COLO829 (cell line): ENCODE results near the gene SLC22A2.

Source experiments
- DNase-seq: peaks from one replicate; pipeline ENCODE4 v3.0.0; 2012; ENCODE audit warnings: low spot score

The SLC22A2 gene

DNA sequence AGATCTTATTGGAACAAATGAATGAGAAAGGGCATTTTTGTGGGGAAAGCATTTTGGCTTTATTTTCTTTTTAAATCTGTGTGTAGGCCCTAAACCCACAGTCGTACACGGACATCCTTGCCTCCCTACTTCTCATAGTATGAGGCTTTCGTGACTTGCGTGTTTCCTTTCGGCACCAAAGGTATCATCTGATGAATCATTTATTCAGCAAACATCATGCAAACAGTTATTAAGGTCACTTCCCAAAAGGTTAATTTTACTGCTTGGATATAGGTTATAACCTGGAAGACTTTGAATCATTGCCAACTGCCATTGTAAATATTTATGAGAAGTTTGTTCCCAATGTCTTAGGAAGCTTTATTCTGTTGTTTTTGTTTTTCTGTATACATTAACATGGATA lies 15.1 kb upstream of the SLC22A2 start:
- no peak for DNase-seq

DNA sequence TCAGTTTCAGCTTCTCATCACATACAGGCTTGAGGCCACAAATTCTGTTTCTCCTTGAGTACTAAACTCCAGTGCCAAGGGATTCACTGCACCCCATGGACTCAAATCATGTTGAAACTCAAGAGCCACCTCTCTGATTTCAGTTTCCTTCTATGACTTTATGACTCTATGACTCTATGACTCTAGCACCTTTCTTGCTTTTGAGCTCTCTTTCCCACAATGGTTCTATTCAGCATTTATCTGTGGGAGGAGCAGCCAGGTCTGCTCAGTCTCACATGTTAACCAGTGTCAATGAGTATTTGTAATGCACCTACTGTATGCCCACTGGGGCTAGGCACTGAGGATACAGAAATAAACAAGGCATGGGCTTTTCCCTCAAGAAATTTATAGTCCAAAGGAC lies 14.6 kb upstream of the SLC22A2 start:
- DNase-seq: no peak

DNA sequence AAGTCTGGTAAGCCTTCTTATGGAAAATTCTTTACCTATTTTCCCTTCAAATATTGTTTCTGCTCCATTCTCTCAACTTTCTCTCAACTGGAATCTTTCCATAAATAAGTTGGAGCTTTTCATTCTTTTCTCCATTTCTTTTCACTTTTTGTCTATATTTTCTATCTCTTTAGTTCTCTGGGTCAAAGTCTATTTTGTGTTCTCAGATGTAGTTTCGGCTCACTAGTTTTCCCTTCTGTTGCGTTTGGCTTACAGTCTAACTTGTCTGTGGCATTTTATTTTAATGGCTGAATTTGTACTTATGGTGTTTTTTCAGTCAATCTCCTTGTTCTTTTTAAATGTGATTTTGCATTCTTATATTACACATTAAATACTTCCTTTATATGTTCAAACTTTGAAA lies 14.1 kb upstream of the SLC22A2 start:
- no peak for DNase-seq

DNA sequence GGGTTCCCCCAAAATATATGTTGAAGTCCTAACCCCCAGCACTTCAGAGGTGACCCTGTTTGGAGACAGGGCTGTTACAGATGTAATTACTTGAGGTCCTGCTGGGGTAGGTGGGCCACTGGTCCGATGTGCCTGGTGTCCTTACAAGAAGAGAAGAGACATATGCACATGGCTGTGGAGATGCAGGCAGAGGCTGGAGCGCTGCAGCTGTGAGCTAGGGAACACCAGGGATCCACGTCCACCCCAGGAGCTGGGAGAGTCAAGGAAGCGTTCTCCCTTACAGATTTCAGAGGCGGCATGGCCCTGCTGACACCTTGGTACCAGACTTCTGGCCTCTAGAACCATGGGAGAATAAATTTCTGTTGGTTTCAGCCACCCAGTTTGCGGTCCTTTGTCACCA lies 11.7 kb upstream of the SLC22A2 start:
- no peak for DNase-seq

DNA sequence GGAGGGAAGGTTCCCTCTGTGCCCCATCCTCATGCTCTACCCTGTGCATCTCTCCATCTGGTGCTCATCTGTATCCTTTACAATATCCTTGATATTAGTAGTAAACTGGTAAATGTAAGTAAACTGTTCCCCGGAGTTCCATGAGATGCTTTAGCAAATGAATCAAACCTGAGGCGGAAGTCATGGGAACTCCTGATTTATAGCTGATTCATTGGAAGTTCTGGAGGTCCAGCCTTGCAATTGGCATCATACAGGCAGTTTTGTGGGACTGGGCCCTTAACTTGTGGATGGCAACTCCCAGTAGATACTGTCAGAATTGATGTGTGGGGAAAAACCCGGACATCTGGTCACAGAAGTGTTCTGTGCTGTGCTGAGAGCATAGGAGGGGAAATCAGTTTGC lies 11.2 kb upstream of the SLC22A2 start:
- DNase-seq: no peak

DNA sequence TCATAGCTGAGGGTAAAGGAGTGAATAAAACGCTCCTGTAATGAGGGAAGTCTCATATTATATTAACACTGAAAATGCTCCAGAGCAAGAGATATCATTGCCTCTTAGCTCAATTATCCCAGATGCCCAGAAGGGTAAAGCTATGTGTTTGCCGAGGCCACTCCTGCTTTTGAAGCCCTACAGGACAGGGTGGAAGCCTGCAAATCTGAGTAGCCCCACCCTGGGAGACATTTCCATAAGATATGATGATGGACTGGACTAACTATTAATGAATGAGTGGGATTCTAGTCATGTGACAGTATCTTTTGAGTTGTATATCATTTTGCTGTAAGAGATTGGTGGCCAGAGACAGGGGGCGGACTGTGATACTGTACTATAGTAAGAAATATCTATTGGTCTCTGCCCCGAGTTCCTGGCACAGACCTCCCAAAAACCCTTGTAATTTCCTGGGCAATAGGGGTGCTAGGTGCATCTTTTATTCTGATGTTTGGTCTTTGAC lies 10.5 kb upstream of the SLC22A2 start:
- no peak for DNase-seq

DNA sequence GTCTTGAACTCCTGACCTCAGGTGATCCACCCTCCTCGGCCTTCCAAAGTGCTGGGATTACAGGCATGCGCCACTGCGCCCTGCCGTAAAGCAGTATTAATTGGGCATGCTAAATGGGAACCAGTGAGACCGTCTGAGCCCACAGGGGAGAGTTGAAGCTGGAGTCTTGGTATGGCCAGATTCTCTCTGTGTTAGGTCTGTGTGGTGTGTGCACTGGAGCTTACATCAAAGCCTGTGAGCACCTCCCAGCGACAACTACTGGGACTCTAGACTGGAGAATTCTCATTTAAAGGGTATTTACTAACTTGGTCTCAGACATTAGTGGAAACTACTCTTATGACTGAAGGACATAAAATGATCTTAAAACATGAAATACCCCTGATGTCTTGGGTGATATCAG lies 8.5 kb upstream of the SLC22A2 start:
- DNase-seq: no peak

DNA sequence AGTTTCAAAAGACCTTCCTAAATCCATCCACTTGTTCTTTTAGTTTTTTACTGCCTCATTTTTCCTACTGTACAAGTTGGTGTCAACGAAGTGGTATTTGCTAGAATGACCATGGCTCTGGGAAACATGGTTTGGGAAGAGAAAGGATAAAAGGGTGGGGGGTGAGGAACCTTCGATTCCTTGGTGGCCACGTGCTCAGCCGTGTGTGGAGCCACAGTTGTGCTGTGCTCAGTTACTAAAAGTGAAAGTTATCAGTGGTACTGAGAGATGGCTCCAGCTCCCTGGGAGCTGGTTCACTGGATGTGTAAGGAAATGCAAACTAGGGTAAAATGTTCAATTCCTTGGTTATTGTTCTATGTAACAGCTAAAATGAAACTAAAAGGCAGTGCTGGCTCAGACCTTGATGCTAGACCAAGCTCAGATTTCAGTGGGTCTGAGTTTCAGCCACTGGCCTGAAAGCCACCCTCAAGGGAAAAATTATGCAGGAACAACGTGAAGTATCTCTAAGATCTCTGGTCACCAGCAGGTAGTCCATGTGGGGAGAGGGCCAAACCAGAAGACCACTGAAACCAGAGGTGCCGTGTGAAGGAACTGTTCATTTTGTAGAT lies 7.4 kb upstream of the SLC22A2 start:
- DNase-seq: no peak

DNA sequence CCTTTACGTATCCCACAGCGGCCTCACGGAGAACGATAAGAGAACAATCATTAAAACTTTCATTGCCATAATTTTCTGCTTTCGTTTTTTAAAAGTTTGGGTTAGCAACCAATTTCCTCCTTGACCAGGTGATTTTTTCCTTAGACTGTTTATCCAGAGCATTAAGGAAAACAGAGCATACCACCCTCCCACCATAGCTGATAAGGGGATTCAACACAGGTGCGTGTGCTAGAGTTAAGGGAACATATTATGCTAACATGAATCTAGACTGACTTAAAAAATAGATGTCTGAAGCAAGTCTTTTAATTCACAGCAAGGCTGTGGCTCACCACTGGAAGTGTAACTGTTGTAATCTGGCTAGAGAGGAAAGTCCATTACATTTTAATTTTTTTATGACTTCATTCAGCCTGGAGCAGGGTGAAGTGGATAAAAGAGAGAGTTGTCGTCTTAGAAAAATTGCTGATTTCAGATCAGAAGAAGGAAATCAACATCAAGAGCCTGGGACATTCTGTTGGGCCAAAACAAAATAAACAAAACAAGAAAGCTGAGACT lies 5.5 kb upstream of the SLC22A2 start:
- DNase-seq: no peak

DNA sequence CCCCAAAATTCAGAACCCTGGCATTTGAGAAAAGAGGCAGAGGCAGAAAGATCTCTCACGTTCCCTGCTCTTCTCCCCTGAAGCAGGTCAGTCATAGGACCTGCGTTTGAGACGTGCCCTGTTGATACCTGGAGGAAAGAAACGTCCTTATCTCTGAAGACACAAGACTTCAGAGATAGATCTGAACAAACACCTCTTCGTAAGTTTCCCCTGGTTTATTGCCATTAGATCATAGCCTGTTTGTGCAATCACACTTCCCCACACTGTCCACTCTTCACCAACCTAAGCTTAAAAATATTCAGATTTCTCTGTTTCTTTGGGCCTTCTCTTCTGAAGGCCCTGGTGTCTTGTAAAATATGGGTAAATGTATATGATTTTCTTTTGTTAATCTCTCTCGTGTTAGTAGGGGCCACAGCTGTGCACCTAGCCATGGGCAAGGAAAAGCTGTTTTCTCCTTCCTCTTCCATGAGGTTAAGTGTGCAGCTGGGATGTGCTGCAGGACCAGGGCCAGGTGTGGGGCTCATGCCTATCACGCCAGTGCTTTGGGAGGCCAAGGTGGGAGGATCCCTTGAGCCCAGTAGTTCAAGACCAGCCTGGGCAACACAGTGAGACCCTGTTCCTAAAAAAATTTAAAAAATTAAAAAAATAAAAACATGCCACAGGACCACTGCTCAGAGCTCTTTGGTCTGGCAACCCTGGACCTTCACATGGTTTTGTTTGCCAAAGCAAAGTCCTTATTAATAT lies 4.7 kb upstream of the SLC22A2 start:
- no peak for DNase-seq

DNA sequence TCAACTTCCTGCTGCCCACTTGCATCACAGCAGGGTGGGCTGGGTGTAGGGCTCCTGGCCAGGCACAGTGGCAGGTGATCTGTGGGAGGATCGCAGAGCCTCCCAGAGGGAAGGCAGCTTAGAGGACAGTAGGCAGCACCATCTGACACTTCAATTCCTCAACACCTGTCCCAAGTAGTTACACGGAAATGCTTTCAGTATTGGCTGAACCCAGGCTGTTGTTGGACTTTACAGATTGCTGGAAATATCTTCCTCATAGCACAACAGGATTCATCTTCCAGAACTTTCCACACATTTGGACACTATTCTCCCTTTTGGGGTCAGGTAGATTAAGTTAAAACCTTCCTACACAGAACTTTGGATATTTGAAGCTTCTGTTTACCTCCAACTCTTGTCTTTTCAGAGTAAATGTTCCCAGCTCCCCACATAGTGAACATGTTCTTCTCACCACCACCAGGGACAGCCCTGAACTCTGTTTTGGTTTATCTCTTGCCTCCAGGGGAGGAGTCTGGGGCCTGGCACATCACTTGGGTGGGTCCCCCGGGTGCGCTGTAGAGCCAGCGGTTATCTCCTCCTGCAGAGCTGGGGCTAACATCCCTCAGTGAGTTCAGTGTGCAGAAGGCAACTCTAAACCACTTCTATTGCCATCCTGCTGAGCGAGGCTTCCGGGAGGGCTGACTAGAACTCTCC lies 3.5 kb upstream of the SLC22A2 start:
- no peak for DNase-seq

DNA sequence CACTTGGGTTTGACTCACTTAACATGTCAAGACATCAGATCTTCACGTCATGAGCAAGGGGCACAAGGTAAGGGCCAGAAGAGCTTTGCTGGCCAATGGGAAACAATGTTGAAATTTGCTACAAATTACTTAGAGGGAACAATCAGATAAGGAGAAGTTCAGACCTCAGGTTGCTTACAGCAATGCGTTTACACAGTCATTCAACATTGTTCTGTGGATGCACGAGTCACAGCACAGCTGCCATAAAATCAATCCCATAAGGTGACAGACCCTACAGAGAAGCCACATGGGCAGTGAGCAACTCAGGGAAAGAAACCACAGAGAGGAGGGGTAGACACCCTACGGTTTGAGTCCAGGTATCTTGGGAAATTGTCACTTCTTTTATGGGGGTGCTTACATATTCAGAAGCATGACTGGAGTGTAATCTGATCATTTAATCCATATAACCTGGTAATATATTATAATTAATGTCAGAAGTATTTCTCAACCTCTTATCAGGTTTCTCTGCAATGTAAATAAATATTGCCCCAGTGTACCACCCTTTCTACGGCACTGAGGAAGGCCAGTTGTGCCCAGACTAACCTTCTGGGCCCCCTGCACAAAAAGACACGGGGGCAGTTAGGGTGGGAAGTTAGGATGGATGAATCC lies 2.3 kb upstream of the SLC22A2 start:
- DNase-seq: no peak

DNA sequence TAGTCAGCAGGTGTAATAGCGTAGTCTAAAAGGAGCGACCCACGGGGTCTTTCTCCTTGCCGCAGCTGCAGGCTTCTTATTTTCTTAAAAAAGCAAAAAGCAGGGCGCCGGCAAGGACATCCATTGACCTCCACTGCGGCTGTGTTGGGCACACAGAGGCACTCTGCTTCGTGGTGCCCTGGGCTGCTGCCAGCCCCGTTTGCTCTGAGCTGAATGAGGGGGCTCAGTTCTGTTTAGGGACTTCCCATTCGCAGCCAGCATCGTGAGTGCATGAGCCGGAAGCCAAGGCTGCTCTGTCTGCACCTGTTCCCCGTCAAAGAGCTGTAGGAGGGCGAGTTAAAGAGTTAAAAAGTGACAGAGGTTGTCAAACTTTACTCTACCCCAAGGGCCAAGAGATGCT lies 1.7 kb upstream of the SLC22A2 start:
- DNase-seq: no peak

DNA sequence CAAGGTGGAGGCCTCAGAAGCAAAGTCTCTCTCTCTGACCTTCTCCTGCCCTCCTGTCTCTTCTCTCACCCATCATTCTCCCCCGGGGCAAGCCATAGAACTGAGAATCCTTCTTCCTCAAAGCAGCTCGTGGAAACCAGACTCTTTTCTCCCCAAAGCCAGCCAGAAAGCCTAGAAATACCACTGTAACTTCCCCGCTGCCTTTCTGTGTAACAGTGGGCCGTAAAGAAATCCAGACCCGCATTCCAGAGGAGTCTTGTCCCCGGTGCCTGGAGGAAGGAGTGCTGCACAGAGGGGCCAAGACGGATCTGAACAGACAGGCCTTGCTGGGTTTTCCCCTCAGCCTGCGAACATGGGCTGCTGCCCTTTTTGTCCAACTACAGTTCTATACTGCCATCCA lies 977 bp upstream of the SLC22A2 start:
- DNase-seq: no peak

DNA sequence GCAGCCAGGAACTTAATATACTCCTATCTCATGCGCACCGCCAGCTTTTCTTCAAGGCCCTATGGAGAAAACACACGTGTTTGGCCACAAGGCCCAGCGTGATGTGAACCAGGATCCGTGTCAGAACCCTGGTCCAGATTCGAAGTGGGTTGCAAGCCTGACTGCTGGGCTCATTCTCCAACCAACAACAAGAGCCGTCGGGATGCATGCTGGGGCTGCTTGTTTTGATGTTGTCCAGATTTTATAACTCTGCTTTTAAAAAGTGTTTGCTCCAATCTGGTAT lies 463 bp upstream of the SLC22A2 start:
- DNase-seq: no peak

DNA sequence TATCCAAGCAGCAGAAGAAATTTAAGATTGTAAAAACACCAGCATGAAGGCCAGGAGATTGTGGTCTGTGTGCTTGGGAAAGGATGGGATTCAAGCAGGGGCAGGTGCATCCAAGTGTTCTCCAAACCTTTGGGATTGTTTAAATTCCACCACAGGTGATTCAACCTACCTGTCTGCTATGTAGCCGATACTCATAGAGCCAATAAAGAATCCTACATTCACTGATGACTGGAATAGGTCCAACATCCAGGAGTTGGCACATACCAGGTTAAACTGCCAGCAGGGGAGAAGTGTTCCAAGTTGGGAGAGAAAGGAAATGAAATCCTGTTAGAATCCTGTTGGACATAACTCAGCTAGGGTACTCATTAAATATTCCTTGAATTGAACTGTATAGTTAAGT lies 2.2 kb downstream of the SLC22A2 start:
- no peak for DNase-seq

DNA sequence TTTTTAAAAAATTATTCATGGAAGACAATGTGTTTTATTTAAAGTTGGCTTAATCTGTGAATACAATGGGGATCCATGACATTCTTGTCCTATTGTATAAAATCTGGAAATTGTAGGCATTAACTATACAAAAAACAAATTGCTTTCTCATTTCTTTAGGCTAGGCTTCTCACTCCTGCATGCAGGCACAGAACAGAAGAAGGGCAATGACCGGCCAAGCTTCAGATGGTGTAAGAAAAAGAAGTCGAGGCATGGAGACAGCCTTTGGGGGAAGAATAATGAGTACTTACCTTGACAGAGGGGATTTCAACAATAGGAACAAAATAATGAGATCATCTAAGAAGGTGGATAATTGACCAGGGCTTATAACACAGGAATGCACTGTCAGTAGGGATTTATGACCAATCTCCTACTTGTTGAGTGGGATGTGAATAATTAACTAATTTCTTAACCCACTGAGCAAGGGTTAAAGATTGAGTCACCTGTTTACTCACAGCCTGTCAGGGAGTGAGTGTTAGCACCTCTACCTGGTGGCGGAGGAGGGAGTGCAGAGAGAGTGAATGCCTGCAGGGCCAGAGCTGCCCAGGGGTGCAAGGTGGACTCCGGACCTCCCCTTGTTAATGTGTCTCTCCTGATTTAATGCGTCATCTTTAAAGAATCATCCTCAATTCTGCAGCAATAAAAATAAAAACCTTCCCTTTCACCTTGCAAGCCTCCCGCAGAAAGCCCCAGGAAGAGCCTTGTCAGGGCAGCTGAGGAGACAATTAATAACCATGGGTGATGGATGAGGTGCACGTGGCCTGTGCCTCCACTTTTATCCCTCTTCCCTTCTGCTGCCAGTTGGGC lies 3.9 kb downstream of the SLC22A2 start:
- DNase-seq: no peak

DNA sequence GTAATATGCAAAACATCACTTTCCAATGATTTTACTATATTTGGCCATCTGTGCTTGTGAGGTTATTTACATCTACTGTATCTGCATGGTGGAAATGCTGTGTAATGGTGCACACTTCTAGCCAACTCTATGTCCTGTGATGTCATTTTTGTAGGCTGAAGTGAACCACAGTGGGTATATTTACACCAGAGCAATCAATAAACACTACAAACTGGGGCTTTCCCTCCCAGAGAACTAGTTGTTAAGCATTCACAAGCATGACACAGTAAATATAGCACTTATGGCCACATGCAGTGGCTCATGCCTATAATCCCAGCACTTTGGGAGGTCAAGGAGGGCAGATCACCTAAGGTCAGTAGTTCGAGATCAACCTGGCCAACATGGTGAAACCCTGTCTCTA lies 4.9 kb downstream of the SLC22A2 start:
- DNase-seq: no peak

DNA sequence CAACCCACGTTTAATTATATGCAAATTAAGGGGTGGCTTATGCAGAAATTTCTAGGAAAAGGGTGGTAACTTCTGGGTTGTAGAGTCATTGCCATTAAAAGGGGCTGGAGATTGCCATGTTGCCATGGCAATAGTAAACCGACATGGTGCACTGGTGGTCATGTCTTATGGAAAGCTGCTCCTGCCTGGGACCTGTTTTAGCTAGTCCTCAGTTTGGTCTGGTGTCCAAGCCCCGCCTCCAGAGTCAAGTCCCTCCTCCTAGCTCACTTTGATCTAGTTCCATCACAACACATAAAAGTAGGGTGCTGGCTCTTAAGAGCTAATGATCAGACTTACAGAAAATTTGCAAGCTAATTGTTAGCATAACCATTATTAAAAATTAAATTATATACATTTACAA lies 5.3 kb downstream of the SLC22A2 start:
- no peak for DNase-seq

DNA sequence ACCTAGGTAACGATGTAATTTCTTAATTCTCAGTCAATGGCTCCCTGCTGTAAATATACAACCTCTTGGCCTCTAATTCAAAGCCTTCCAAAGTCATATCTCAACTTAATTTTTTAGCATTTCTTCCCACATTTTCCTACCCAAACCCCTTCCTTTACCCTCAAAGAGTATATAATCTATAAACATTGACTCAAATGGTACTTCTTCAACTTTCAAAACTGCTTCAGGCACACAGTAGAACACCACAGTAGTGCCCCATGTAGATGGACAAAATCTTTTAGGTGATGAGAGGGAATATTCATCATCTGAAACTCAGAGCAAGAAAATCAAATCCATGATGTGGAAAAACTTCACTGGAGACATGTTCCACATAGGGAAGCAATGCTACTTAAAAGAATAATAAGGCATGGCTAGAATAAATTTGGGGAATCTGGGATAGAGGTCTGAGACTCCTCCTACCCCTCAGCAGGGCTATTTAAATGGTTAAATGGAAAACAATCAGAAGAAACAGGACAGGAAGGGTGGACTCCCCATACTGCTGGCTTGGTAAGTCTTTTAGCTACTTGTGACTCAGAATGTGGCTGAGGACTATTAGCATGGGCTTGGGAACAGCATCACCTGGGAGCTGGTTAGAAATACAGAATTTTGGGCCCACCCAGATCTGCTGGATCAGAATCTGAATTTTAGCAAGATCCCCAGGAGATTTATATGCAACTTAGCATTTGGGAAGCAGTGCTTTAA lies 6.4 kb downstream of the SLC22A2 start:
- no peak for DNase-seq

DNA sequence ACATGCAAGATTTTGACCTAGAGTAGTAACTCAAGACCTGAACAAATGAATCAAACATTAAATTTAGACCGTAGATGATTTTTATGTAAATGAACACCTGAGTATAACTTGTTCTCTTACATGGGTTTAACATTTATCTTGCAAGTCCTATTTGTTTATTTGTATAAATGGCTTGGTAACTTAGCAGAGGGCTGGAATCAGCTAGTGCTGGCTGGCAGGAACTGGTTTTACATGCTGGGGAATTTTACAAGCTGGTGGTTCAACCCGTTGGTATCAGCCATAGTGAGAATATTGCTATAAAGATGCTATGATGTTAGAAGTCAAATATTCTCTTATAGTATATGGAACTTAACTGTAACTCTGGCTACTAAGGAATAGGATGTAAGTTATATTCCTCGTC lies 8.9 kb downstream of the SLC22A2 start:
- no peak for DNase-seq
